H1 (cell line): Measurements from ENCODE around the gene BCO2. TPM values are rescaled to one million over a fixed set of nuclear protein-coding genes. Genes with fewer than 3 reads are reported as not detected.

Experiments
- CTCF ChIA-PET: fragments of 300-600 bp; sonication (Branson Sonifier 250); formaldehyde crosslinking; loops from one replicate; lab custom pipeline; 2021; ENCODE audit not compliant: partially characterized antibody; lab: Charles Lee
- POLR2A ChIA-PET: fragments of 300-600 bp; sonication (Branson Sonifier 250); formaldehyde crosslinking; loops from one replicate; lab custom pipeline; 2021; ENCODE audit warnings: inconsistent platforms; ENCODE audit not compliant: partially characterized antibody; lab: Charles Lee
- DNase-seq, 2 experiments: peaks; one replicate each; pipeline versions ENCODE4 v3.0.0 to v3.0.0-alpha.2; 2010 to 2022; ENCODE audit warnings: low spot score in 2 of 2, low read depth in 1 of 2, mixed read lengths in 1 of 2
- FAIRE-seq: peaks from 2 replicates; lab custom pipeline; 2011; peaks lifted over from hg19 to GRCh38; lab: Jason Lieb, UNC
- H2AFZ ChIP-seq: 2 replicates; pipeline ENCODE4 v1.8.1; 2012; ENCODE audit warnings: low read length, inconsistent platforms
- H2AK5ac ChIP-seq: 2 replicates; pipeline ENCODE4 v1.6.1; 2013; ENCODE audit warnings: low read depth, low read length
- H2BK120ac ChIP-seq: replicated peaks from 2 replicates; pipeline ENCODE3; 2013; ENCODE audit warnings: low read depth, low read length, inconsistent platforms
- H2BK12ac ChIP-seq: 2 replicates; pipeline ENCODE4 v1.6.1; 2013; ENCODE audit warnings: low read depth, low read length
- H2BK15ac ChIP-seq: 2 replicates; pipeline ENCODE4 v1.6.1; 2013; ENCODE audit warnings: low read length
- H2BK20ac ChIP-seq: 2 replicates; pipeline ENCODE4 v1.6.1; 2013; ENCODE audit warnings: low read length
- H2BK5ac ChIP-seq: 2 replicates; pipeline ENCODE4 v1.6.1; 2013; ENCODE audit warnings: low read depth, low read length
- H3K14ac ChIP-seq: 2 replicates; pipeline ENCODE4 v1.6.1; 2013; ENCODE audit warnings: inconsistent platforms; ENCODE audit not compliant: insufficient read length
- H3K18ac ChIP-seq: 2 replicates; pipeline ENCODE4 v1.6.1; 2013; ENCODE audit warnings: low read length; ENCODE audit errors: extremely low read depth
- H3K23ac ChIP-seq: 2 replicates; pipeline ENCODE4 v1.6.1; 2013; ENCODE audit warnings: inconsistent platforms; ENCODE audit not compliant: insufficient read length
- H3K23me2 ChIP-seq: 2 replicates; pipeline ENCODE4 v1.6.1; 2013; ENCODE audit warnings: low read depth, low read length
- H3K27ac ChIP-seq: 2 replicates; pipeline ENCODE4 v1.6.1; 2011; ENCODE audit warnings: low read depth, low read length, inconsistent platforms
- H3K27me3 ChIP-seq, 4 experiments: replicated peaks in 1 of 4; 1 replicate in 1 of 4; 2 replicates in 3 of 4; pipeline versions ENCODE4 v1.6.1 to v1.8.1; 2011 to 2013; ENCODE audit warnings: low read length in 3 of 4, mild to moderate bottlenecking in 3 of 4, inconsistent platforms in 2 of 4, mixed read lengths in 2 of 4, moderate library complexity in 1 of 4; ENCODE audit not compliant: control insufficient read depth in 3 of 4, insufficient read depth in 3 of 4; ENCODE audit errors: extremely low read depth in 1 of 4
- H3K36me3 ChIP-seq, 4 experiments: 2 replicates each; pipeline versions ENCODE4 v1.6.1 to v1.8.1; 2011 to 2013; ENCODE audit warnings: mild to moderate bottlenecking in 4 of 4, low read length in 3 of 4, moderate library complexity in 2 of 4, control low read depth in 1 of 4, inconsistent platforms in 1 of 4; ENCODE audit not compliant: insufficient read depth in 4 of 4, control insufficient read depth in 2 of 4
- H3K4ac ChIP-seq: replicated peaks from 2 replicates; pipeline ENCODE3; 2013; ENCODE audit warnings: low read length, low read depth, mixed read lengths, inconsistent platforms; ENCODE audit not compliant: insufficient read length
- H3K4me1 ChIP-seq, 4 experiments: replicated peaks in 1 of 4; 1 replicate in 1 of 4; 2 replicates in 3 of 4; pipeline versions ENCODE4 v1.6.1 to v1.8.1; 2011 to 2013; ENCODE audit warnings: low read length in 3 of 4, inconsistent platforms in 2 of 4, mixed read lengths in 1 of 4; ENCODE audit not compliant: insufficient read depth in 4 of 4, control insufficient read depth in 3 of 4
- H3K4me2 ChIP-seq, 2 experiments: 2 replicates each; pipeline versions ENCODE4 v1.6.1 to v1.8.1; 2011 to 2013; ENCODE audit warnings: low read depth in 2 of 2, low read length in 2 of 2, control low read depth in 1 of 2, inconsistent platforms in 1 of 2, mild to moderate bottlenecking in 1 of 2; ENCODE audit not compliant: insufficient read depth in 1 of 2
- H3K4me3 ChIP-seq, 4 experiments: fragments of 200-600, 300-600 bp in 1 of 4; sonication (generic), shearing (Covaris generic), sonication (Bioruptor Twin) in 1 of 4; 2 replicates each; pipeline versions ENCODE4 v1.5.1 to v1.8.1; 2011 to 2016; ENCODE audit warnings: low read length in 4 of 4, low read depth in 3 of 4, control low read depth in 2 of 4, inconsistent platforms in 2 of 4, mild to moderate bottlenecking in 2 of 4, mixed read lengths in 1 of 4, moderate library complexity in 1 of 4; ENCODE audit not compliant: insufficient read depth in 2 of 4; ENCODE audit errors: extremely low read depth in 1 of 4
- H3K56ac ChIP-seq: replicated peaks from 2 replicates; pipeline ENCODE3; 2013; ENCODE audit warnings: low read depth, mild to moderate bottlenecking, mixed read lengths, low read length, inconsistent platforms; ENCODE audit not compliant: insufficient read length
- H3K79me1 ChIP-seq: 2 replicates; pipeline ENCODE4 v1.6.1; 2013; ENCODE audit warnings: low read depth, low read length, control low read depth
- H3K79me2 ChIP-seq, 2 experiments: 2 replicates each; pipeline versions ENCODE4 v1.6.1 to v1.8.1; 2012 to 2013; ENCODE audit warnings: low read length in 2 of 2, mild to moderate bottlenecking in 2 of 2, inconsistent platforms in 1 of 2; ENCODE audit not compliant: insufficient read depth in 2 of 2, control insufficient read depth in 1 of 2
- H3K9ac ChIP-seq, 4 experiments: replicated peaks in 1 of 4; 1 replicate in 1 of 4; 2 replicates in 3 of 4; pipeline versions ENCODE4 v1.6.1 to v1.8.1; 2011 to 2013; ENCODE audit warnings: low read depth in 3 of 4, low read length in 3 of 4, control low read depth in 2 of 4, mild to moderate bottlenecking in 2 of 4, moderate library complexity in 2 of 4, inconsistent platforms in 1 of 4; ENCODE audit errors: extremely low read depth in 1 of 4
- H3K9me3 ChIP-seq, 2 experiments: 2 replicates each; pipeline versions ENCODE4 v1.6.1 to v1.8.1; 2012 to 2013; ENCODE audit warnings: mild to moderate bottlenecking in 2 of 2, moderate library complexity in 2 of 2, control low read depth in 1 of 2, inconsistent platforms in 1 of 2, low read depth in 1 of 2, low read length in 1 of 2, mixed read lengths in 1 of 2; ENCODE audit not compliant: insufficient read depth in 2 of 2
- H4K20me1 ChIP-seq, 2 experiments: replicated peaks in 1 of 2; 2 replicates each; pipeline versions ENCODE3 to v1.8.1; 2011 to 2013; ENCODE audit warnings: inconsistent platforms in 2 of 2, low read length in 2 of 2, mild to moderate bottlenecking in 1 of 2; ENCODE audit not compliant: insufficient read depth in 2 of 2, control insufficient read depth in 1 of 2
- H4K5ac ChIP-seq: 2 replicates; pipeline ENCODE4 v1.6.1; 2013; ENCODE audit warnings: low read length, low read depth, mixed read lengths, inconsistent platforms; ENCODE audit not compliant: insufficient read length
- H4K8ac ChIP-seq: 2 replicates; pipeline ENCODE4 v1.8.0; 2013; ENCODE audit warnings: mild to moderate bottlenecking, moderate library complexity, low read length, inconsistent platforms; ENCODE audit not compliant: insufficient read depth; ENCODE audit errors: extremely low read depth
- H4K91ac ChIP-seq: replicated peaks from 2 replicates; pipeline ENCODE3; 2013; ENCODE audit warnings: low read length, mixed read lengths, inconsistent platforms; ENCODE audit not compliant: insufficient read length
- NRF1 ChIP-seq: IDR thresholded peaks from 2 replicates; pipeline ENCODE4 v1.6.1; 2011; ENCODE audit warnings: mild to moderate bottlenecking, low read depth, low read length, improper control_type of control experiment
- SIN3A ChIP-seq, 2 experiments: IDR thresholded peaks in 1 of 2; conservative IDR thresholded peaks in 1 of 2; 2 replicates each; pipeline ENCODE4 v1.6.1; 2011 to 2012; ENCODE audit warnings: low read length in 2 of 2, improper control_type of control experiment in 1 of 2, low read depth in 1 of 2, mild to moderate bottlenecking in 1 of 2
- SP1 ChIP-seq: IDR thresholded peaks from 2 replicates; pipeline ENCODE4 v1.6.1; 2011; ENCODE audit warnings: low read depth, low read length
- WGBS, 2 experiments: shearing (Covaris generic) in 1 of 2; methylation state at CpG; one replicate each; pipeline versions ENCODE4 v1.1.6 to v1.1.7; 2013 to 2015; ENCODE audit warnings: low lambda C conversion rate in 2 of 2, mixed read lengths in 2 of 2, inconsistent platforms in 1 of 2, low coverage in 1 of 2, missing lambda C conversion rate in 1 of 2; ENCODE audit not compliant: insufficient replicate concordance in 2 of 2, insufficient coverage in 1 of 2, insufficient read length in 1 of 2; ENCODE audit errors: extremely low coverage in 1 of 2, missing lambda C conversion rate in 1 of 2; 5-methylcytosine and 5-hydroxymethylcytosine counted together
- long read RNA-seq, 2 experiments: library from RNA in 1 of 2; library from capped mRNA in 1 of 2; stranded (forward); transcript quantifications; one replicate each; pipeline ENCODE4 v2.0.0, GENCODE V29; 2021; ENCODE audit warnings: inconsistent platforms in 1 of 2
- polyA minus RNA-seq, 3 experiments: library from RNA; depleted of rRNA, polyadenylated mRNA; stranded (reverse); fragments of >200 nt; gene quantifications; 1 replicate in 2 of 3; 2 replicates in 1 of 3; pipeline ENCODE4 v1.2.3, GENCODE V29; 2011
- polyA plus RNA-seq, 7 experiments: library from polyadenylated mRNA; depleted of rRNA in 3 of 7; stranded (reverse) in 5 of 7; unstranded in 2 of 7; fragments of >200 nt in 5 of 7; fragments of 200-250 nt in 2 of 7; gene quantifications; 1 replicate in 5 of 7; 2 replicates in 1 of 7; 4 replicates in 1 of 7; pipeline versions ENCODE4 v1.2.1 to v1.2.3, GENCODE V29; 2011 to 2013; ENCODE audit warnings: missing spikeins in 2 of 7, mixed read lengths in 2 of 7
- total RNA-seq: library from RNA; stranded (reverse); fragmentation: NEBNext Ultra II Directional; extraction: Animal tissue kit (Norgen Biotek cat#: 25700); gene quantifications from 2 replicates; pipeline ENCODE4 v1.2.1, GENCODE V29; 2021

Gene BCO2, protein sequence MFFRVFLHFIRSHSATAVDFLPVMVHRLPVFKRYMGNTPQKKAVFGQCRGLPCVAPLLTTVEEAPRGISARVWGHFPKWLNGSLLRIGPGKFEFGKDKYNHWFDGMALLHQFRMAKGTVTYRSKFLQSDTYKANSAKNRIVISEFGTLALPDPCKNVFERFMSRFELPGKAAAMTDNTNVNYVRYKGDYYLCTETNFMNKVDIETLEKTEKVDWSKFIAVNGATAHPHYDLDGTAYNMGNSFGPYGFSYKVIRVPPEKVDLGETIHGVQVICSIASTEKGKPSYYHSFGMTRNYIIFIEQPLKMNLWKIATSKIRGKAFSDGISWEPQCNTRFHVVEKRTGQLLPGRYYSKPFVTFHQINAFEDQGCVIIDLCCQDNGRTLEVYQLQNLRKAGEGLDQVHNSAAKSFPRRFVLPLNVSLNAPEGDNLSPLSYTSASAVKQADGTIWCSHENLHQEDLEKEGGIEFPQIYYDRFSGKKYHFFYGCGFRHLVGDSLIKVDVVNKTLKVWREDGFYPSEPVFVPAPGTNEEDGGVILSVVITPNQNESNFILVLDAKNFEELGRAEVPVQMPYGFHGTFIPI
- 0.63 and 0.82 TPM in 2 replicates for total RNA-seq
- polyA plus RNA-seq (2011; rRNA removed): 0.05 and 0.42 TPM in 2 replicates
- 0.23 TPM for polyA plus RNA-seq (2011; cell fraction: cytosol; rRNA removed)
- 0.30 TPM for polyA plus RNA-seq (2011; cell fraction: nucleus; rRNA removed)
- 0.24 to 2.1 TPM (median 0.74 TPM) in 4 replicates for polyA plus RNA-seq (2012, experiment 1 of 2)
- not detected for polyA plus RNA-seq (2012, experiment 2 of 2)
- polyA plus RNA-seq (2013, experiment 1 of 2): 0.63 TPM
- polyA plus RNA-seq (2013, experiment 2 of 2): 0.48 TPM
- 0.27 and 0.66 TPM in 2 replicates for polyA minus RNA-seq (2011; rRNA and poly(A)+ RNA removed)
- not detected for polyA minus RNA-seq (2011; cell fraction: cytosol; rRNA and poly(A)+ RNA removed)
- 0.50 TPM for polyA minus RNA-seq (2011; cell fraction: nucleus; rRNA and poly(A)+ RNA removed)
- long read RNA-seq, experiment 1: 0 reads
- long read RNA-seq, experiment 2, partial matches to known transcripts: 0 of 1 reads
- long read RNA-seq, experiment 2, other reads (novel, unspliced or antisense): 1 of 1 reads

GRCh38 chr11:112174789-112175598, at the start of gene BCO2:
TSS of gene BCO2 (plus strand) at chr11:112175512. CDS start at chr11:112175602, 90 bp downstream.
- no peaks in the 10 kb centered on the region for H3K79me1 ChIP-seq
- H4K5ac ChIP-seq: no peak within 1 kb of the TSS
- ChIA-PET POLR2A (no interaction called here), CTCF (interaction anchor here (0.6 to 3.9 kb wide), 21 partner anchors 8 to 570 kb away, joined by 3 to 38 read pairs (median 4); partner anchors contain the start of genes IL18 and TEX12)
- peaks cover 0 to 3% (median 0%) of the 10 kb centered on the region in 4 experiments; a peak in 1 of 7 replicates for H3K4me1 ChIP-seq
- no peak within 1 kb of the TSS for H3K27ac ChIP-seq
- H2BK12ac ChIP-seq: no peak within 1 kb of the TSS
- FAIRE-seq (peak; percentile 70), DNase-seq (peak in 1 of 2 experiments; percentile 81)
- H3K56ac ChIP-seq: no peak within 1 kb of the TSS
- H3K27me3 ChIP-seq: no peaks in the 10 kb centered on the region
- no peaks in the 10 kb centered on the region for H3K36me3 ChIP-seq
- peak within 1 kb of the TSS; percentile 61; the same call in 1 of the 2 replicates for H2AFZ ChIP-seq
- no peak within 1 kb of the TSS for H3K9ac ChIP-seq
- H3K18ac ChIP-seq: no peak within 1 kb of the TSS
- no peak within 1 kb of the TSS for H3K23ac ChIP-seq
- H3K9me3 ChIP-seq: no peaks in the 10 kb centered on the region
- no peak within 1 kb of the TSS for H4K91ac ChIP-seq
- no peaks in the 10 kb centered on the region for H3K79me2 ChIP-seq
- no peak within 1 kb of the TSS for H2BK15ac ChIP-seq
- no peak within 1 kb of the TSS for H2AK5ac ChIP-seq
- H3K14ac ChIP-seq: no peak within 1 kb of the TSS
- WGBS, 2 experiments: 3% methylated on average over 11 of the region's 11 CpGs; no CpG with 5 or more reads in 1 of the 2 experiments
- no peak within 1 kb of the TSS for H2BK5ac ChIP-seq
- H4K8ac ChIP-seq: no peak within 1 kb of the TSS
- H3K4me2 ChIP-seq: peak within 1 kb of the TSS in 1 of 2 experiments; percentile 61; a peak in 2 of 4 replicates
- H3K4me3 ChIP-seq: peak within 1 kb of the TSS in 1 of 4 experiments; percentile 53; a peak in 4 of 8 replicates
- H2BK120ac ChIP-seq: no peak within 1 kb of the TSS
- no peak within 1 kb of the TSS for H3K4ac ChIP-seq
- no peak within 1 kb of the TSS for H2BK20ac ChIP-seq
- H3K23me2 ChIP-seq: no peaks in the 10 kb centered on the region
- H4K20me1 ChIP-seq: no peaks in the 10 kb centered on the region
- peak in 1 of 2 experiments; percentile 68; a peak in 1 of 4 replicates for TF ChIP-seq SIN3A (conservative IDR thresholded peaks at IDR 0.05 in 1 of 2, IDR thresholded peaks at IDR 0.05 in 1 of 2; ENCODE audit: low read depth in 1 of 2, low read length in 2 of 2)
- TF ChIP-seq SP1: peak; percentile 15; the same call in 1 of the 2 replicates
- no peak for TF ChIP-seq NRF1
